Measurements from ENCODE around the gene NFYC. TPM values are rescaled to one million over a fixed set of nuclear protein-coding genes. Genes with fewer than 3 reads are reported as not detected.

The NFYC gene
- total and polyA plus RNA-seq, 2 of the 8 experiments (the other 6 are each of a cell fraction or from before 2014, with no cell fraction given) = 54.1 to 124 TPM

GRCh38 chr1:40650075-40650474 lies 41.4 kb upstream of the NFYC start (continued):
- TF ChIP-seq SRF (IDR thresholded peaks at IDR 0.05; ENCODE audit: low read depth, low read length) (no peak), EGR1 (IDR thresholded peaks at IDR 0.05; ENCODE audit: borderline replicate concordance, low read depth, low read length) (no peak), EZH2 (IDR thresholded peaks at IDR 0.05; ENCODE audit: low read depth, low read length, severe bottlenecking) (no peak), SP2 (IDR thresholded peaks at IDR 0.05; ENCODE audit: low read length) (no peak), CBX5 (IDR thresholded peaks at IDR 0.05; ENCODE audit: low read depth, low read length) (no peak), GABPA (IDR thresholded peaks at IDR 0.05; ENCODE audit: borderline replicate concordance, insufficient read depth, low read length) (no peak), CHD2 (IDR thresholded peaks at IDR 0.05; ENCODE audit: low read length) (no peak), RXRA (IDR thresholded peaks at IDR 0.05; ENCODE audit: insufficient read depth, low read depth, low read length) (no peak), GTF2F1 (IDR thresholded peaks at IDR 0.05; ENCODE audit: borderline replicate concordance, low read depth, low read length) (no peak), TAF1 (IDR thresholded peaks at IDR 0.05; ENCODE audit: low read depth, low read length) (no peak), CBX8 (IDR thresholded peaks at IDR 0.05; ENCODE audit: borderline replicate concordance, low read depth, low read length) (no peak), NANOG (IDR thresholded peaks at IDR 0.05; ENCODE audit: insufficient read depth, low read depth, low read length, poor library complexity, severe bottlenecking) (no peak), SUZ12 (IDR thresholded peaks at IDR 0.05; ENCODE audit: low read length) (no peak)
- TF ChIP-seq, protein P1, sequence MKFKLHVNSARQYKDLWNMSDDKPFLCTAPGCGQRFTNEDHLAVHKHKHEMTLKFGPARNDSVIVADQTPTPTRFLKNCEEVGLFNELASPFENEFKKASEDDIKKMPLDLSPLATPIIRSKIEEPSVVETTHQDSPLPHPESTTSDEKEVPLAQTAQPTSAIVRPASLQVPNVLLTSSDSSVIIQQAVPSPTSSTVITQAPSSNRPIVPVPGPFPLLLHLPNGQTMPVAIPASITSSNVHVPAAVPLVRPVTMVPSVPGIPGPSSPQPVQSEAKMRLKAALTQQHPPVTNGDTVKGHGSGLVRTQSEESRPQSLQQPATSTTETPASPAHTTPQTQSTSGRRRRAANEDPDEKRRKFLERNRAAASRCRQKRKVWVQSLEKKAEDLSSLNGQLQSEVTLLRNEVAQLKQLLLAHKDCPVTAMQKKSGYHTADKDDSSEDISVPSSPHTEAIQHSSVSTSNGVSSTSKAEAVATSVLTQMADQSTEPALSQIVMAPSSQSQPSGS (IDR thresholded peaks at IDR 0.05; ENCODE audit: low read length) = no peak
